Fibroblast of villous mesenchyme (primary cell): Measurements from ENCODE around the gene ZNF528. TPM values are rescaled to one million over a fixed set of nuclear protein-coding genes. Genes with fewer than 3 reads are reported as not detected.

Experiments
- DNase-seq: peaks from one replicate; pipeline ENCODE4 v3.0.0-alpha.2; 2010; ENCODE audit warnings: low read depth
- H3K4me3 ChIP-seq: 2 replicates; pipeline ENCODE4 v1.5.1; 2011; ENCODE audit warnings: low read depth, mild to moderate bottlenecking, low read length
- total RNA-seq: library from RNA; depleted of rRNA; stranded (reverse); fragments of >200 nt; gene quantifications from 2 replicates; pipeline ENCODE4 v1.2.3, GENCODE V29; 2012
- TF ChIP-seq, protein P1 (sequence below): IDR thresholded peaks from 2 replicates; pipeline ENCODE4 v1.5.1; 2012; ENCODE audit warnings: low read depth, mild to moderate bottlenecking, low read length; ENCODE audit not compliant: insufficient read depth

Gene ZNF528
- total RNA-seq, 1 donor = 22.0 TPM

DNA sequence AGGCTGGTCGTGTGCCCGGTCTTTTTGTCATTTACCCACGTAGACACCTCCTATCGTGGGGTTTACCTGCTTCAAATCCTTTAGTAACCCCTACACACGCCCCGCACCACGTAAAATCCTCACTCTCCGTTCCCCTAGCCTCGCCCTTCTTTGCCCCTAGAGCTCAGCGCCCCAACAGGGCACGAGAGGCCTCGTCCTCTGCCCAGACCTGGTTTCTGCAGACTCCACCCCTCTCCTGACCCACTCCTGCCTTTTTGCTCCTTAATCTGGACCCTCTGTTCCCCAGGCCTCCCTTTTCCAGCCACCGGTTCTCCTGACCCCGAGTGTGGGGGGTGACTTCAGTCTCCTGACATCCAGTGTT is 412 bp downstream of the ZNF528 start:
- H3K4me3 ChIP-seq = peak overlapping the region; percentile 88
- TF ChIP-seq, protein P1, sequence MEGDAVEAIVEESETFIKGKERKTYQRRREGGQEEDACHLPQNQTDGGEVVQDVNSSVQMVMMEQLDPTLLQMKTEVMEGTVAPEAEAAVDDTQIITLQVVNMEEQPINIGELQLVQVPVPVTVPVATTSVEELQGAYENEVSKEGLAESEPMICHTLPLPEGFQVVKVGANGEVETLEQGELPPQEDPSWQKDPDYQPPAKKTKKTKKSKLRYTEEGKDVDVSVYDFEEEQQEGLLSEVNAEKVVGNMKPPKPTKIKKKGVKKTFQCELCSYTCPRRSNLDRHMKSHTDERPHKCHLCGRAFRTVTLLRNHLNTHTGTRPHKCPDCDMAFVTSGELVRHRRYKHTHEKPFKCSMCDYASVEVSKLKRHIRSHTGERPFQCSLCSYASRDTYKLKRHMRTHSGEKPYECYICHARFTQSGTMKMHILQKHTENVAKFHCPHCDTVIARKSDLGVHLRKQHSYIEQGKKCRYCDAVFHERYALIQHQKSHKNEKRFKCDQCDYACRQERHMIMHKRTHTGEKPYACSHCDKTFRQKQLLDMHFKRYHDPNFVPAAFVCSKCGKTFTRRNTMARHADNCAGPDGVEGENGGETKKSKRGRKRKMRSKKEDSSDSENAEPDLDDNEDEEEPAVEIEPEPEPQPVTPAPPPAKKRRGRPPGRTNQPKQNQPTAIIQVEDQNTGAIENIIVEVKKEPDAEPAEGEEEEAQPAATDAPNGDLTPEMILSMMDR = no peak
- no peak for DNase-seq

DNA sequence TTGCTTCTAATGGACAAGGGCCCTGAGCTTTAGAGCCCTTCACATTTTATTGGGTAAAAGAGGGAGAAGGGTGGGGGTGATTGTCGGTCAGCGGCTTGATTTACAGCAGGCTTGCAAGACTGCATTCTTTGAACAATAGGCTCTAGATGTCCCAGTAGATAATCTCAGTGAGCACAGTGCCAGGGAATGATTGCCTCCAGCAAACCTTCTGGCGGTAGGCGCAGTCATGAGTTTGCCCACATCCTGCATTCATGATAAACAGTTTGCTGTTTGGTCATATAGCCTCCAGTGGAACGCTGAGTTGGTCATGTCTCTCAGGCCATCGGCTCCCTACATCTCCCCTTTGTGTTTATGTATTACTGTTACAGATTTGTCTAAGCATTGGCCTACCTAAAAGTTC is 12.6 kb downstream of the ZNF528 start:
- DNase-seq = no peak
- TF ChIP-seq, protein P1 = no peak
- no peak overlapping the region for H3K4me3 ChIP-seq

DNA sequence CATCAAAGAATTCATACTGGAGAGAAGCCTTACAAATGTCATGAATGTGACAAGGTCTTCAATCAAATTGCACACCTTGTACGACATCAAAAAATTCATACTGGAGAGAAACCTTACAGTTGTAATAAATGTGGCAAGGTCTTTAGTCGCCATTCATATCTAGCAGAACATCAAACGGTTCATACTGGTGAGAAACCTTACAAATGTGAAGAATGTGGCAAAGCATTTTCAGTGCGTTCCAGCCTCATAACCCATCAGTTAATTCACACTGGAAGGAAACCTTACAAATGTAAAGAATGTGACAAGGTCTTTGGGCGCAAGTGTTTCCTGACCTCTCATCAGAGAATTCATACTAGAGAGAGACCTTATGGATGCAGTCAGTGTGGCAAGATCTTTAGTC is 18.1 kb downstream of the ZNF528 start:
- H3K4me3 ChIP-seq = no peak overlapping the region
- no peak for DNase-seq
- TF ChIP-seq, protein P1 = no peak

DNA sequence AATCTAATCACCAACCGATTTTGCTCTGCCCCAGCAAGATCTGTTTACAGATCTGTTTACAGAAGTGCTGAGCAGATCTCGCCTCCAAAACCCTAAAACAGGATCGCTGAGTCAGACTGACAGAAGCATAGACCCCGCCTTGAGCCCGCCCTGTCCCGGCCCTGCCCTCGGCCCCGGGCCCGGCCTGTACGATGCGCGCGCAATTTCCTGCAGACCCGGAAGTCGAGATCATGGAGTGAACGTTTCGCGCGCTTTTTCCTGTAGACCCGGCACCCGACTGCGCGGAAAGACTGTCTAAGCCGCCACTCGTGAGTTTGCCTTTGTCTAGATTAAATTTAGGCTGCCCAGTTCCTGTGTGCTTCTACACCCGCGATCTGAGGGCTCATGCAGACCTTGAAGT is 31.3 kb downstream of the ZNF528 start, which contains the start of gene ZNF534:
TSS of gene ZNF534 (plus strand) at position 212 of the 400 bp plus-strand sequence. CDS start 2,327 bp downstream, outside the sequence.
- peak within 1 kb of the TSS; percentile 45 for H3K4me3 ChIP-seq
- DNase-seq = peak; percentile 42
- TF ChIP-seq, protein P1 = no peak

DNA sequence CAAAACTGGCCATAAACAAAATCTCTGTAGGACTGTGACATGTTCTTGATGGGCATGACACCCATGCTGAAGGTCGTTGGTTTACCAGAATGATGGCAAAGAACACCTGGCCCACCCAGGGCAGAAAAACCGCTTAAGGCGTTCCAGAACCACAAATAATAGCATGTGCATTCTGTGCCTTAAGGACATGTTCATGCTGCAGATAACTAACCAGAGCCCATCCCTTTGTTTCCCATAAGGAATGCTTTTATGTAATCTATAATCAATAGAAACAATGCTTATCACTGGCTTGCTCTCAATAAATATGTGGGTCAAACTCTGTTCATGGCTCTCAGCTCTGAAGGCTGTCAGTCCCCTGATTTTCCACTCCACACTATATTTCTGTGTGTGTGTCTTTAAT is 44.5 kb downstream of the ZNF528 start:
- TF ChIP-seq, protein P1 = no peak
- DNase-seq = no peak
- no peak overlapping the region for H3K4me3 ChIP-seq

DNA sequence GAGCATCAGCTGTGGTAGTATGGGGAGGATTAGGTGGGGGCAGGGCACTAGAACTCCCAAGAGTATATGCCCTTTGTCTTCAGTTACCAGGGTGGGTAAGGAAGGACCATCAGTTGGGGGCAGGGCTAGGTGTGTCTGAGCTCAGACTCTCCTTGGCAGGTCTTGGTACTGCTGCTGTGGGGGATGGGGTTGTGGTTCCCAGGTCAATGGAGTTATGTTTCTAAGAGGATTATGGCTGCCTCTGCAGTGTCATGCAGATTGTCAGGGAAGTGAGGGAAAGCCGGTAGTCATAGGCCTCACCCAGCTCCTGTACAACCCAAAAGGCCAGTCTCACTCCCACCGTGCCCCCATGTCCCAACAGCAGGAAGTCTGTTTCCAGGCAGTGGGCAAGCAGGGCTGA is 46.9 kb downstream of the ZNF528 start:
- no peak overlapping the region for H3K4me3 ChIP-seq
- TF ChIP-seq, protein P1 = no peak
- no peak for DNase-seq

DNA sequence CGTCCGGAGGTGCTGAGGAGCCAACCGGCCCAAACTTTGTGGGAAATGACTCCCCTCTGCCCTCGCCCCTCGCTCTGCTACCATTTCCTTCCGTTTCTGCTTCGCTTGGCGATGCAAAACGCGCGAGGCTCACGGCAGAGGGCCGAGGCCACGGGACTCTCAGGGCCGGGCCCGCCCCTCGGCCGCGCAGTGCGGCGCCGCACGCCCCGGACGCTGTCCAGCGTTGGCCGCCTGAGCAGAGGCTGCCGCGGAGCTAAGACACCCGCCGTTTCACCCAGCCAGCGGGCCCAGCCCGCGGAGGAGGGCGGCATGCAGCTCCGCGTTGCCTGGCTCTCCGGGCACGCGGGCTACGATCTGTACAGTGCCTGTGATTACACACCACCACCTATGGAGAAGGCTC is 53.6 kb downstream of the ZNF528 start:
- TF ChIP-seq, protein P1 = no peak
- DNase-seq = no peak
- no peak overlapping the region for H3K4me3 ChIP-seq
